GM12878 (cell line): Measurements from ENCODE around the gene ENPP6. TPM values are rescaled to one million over a fixed set of nuclear protein-coding genes. Genes with fewer than 3 reads are reported as not detected.

ENCODE experiments used
- BACH1 ChIP-seq: fragments of 450-650 bp; IDR thresholded peaks from 2 replicates; pipeline ENCODE4 v1.6.1; 2017; ENCODE audit warnings: mild to moderate bottlenecking, borderline replicate concordance
- CUX1 ChIP-seq: IDR thresholded peaks from 2 replicates; pipeline ENCODE4 v1.6.1; 2012; ENCODE audit warnings: improper control_type of control experiment, low read depth, low read length; ENCODE audit not compliant: insufficient replicate concordance
- SIX5 ChIP-seq: IDR thresholded peaks from 2 replicates; pipeline ENCODE4 v1.6.1; 2011; ENCODE audit warnings: mild to moderate bottlenecking, low read depth, low read length, moderate library complexity; ENCODE audit not compliant: severe bottlenecking
- SKIL ChIP-seq: fragments of 450-650 bp; IDR thresholded peaks from 2 replicates; pipeline ENCODE4 v1.6.1; 2017; ENCODE audit warnings: mild to moderate bottlenecking, low read depth, inconsistent platforms; ENCODE audit not compliant: poor library complexity, severe bottlenecking
- TBL1XR1 ChIP-seq: IDR thresholded peaks from 2 replicates; pipeline ENCODE4 v1.6.1; 2012; ENCODE audit warnings: low read depth, low read length, improper control_type of control experiment
- polyA plus RNA-seq, 11 experiments: library from polyadenylated mRNA; depleted of rRNA in 4 of 11; unstranded in 6 of 11; stranded (reverse) in 5 of 11; fragments of >200 nt; fragmentation: Nextera tagmentation in 4 of 11; fragmentation: Illumina TruSeq in 1 of 11; extraction: Ambion mirVana in 4 of 11; extraction: Trizol in 1 of 11; gene quantifications; 1 replicate in 1 of 11; 2 replicates in 10 of 11; pipeline versions ENCODE4 v1.2.1 to v1.2.3, GENCODE V29; 2011 to 2016; ENCODE audit warnings: inconsistent platforms in 2 of 11, missing spikeins in 2 of 11, low read depth in 1 of 11
- total RNA-seq, 4 experiments: library from RNA; depleted of rRNA in 3 of 4; stranded (reverse); fragments of >200 nt in 3 of 4; fragmentation: Illumina TruSeq in 1 of 4; extraction: Trizol in 1 of 4; gene quantifications; 2 replicates each; pipeline versions ENCODE4 v1.2.1 to v1.2.3, GENCODE V29; 2013 to 2021

Gene ENPP6
- total and polyA plus RNA-seq, 10 of the 15 experiments (the other 5 are each of a cell fraction or from before 2014, with no cell fraction given): 0.04 to 1.0 (median 0.44) TPM; not detected in 1

GRCh38 chr4:184201179-184201578 is 16.5 kb downstream of the ENPP6 start (continued):
- no peak for TF ChIP-seq SKIL
- TF ChIP-seq TBL1XR1: no peak
- TF ChIP-seq BACH1: no peak
- no peak for TF ChIP-seq CUX1
- TF ChIP-seq SIX5: no peak
